Measurements from ENCODE around the gene DPH5.

- no peak for TF ChIP-seq CTCF (IDR thresholded peaks at IDR 0.05)
- no peak for TF ChIP-seq EZH2 (IDR thresholded peaks at IDR 0.05; ENCODE audit: borderline replicate concordance, insufficient read depth, low read depth, low read length, poor library complexity, severe bottlenecking)
These were observed 15.1 kb upstream of the DPH5 start for GRCh38 chr1:101040666-101041065.
